WTC11 (cell line): Measurements from ENCODE around the gene FKBP1A. TPM values are rescaled to one million over a fixed set of nuclear protein-coding genes. Genes with fewer than 3 reads are reported as not detected.

Experiments used
- ATAC-seq: fragments of 200-7000 bp; cut with Tn5 transposase; 2 replicates; pipeline ENCODE4 v1.10.0; 2021; ENCODE audit warnings: mild to moderate bottlenecking, moderate library complexity
- CTCF ChIA-PET: fragments of 300-600 bp; sonication (Branson Sonifier 250); formaldehyde crosslinking; loops from one replicate; lab custom pipeline; 2021; ENCODE audit warnings: antibody characterized with exemption; lab: Charles Lee
- POLR2A ChIA-PET: fragments of 350-600 bp; sonication (Branson Sonifier 250); formaldehyde crosslinking; loops from one replicate; lab custom pipeline; 2021; ENCODE audit warnings: antibody characterized with exemption; lab: Charles Lee
- DNase-seq: peaks from one replicate; pipeline ENCODE4 v3.0.0; 2021; ENCODE audit warnings: low spot score
- H3K27ac Mint-ChIP-seq: 2 replicates; pipeline ENCODE4 v1.8.0; 2021; ENCODE audit warnings: mixed read lengths
- H3K27me3 Mint-ChIP-seq: 2 replicates; pipeline ENCODE4 v1.8.0; 2021; ENCODE audit warnings: low read depth, mild to moderate bottlenecking, moderate library complexity, mixed read lengths
- H3K36me3 Mint-ChIP-seq: 2 replicates; pipeline ENCODE4 v1.8.0; 2021; ENCODE audit warnings: mixed read lengths
- H3K4me1 Mint-ChIP-seq: 2 replicates; pipeline ENCODE4 v1.8.0; 2022; ENCODE audit warnings: mixed read lengths
- H3K4me3 Mint-ChIP-seq: 2 replicates; pipeline ENCODE4 v1.8.0; 2021; ENCODE audit warnings: mild to moderate bottlenecking, moderate library complexity, mixed read lengths
- H3K9me3 Mint-ChIP-seq: 2 replicates; pipeline ENCODE4 v1.8.0; 2021; ENCODE audit warnings: mixed read lengths
- ATF2 ChIP-seq: sonication (generic); formaldehyde crosslinking; IDR thresholded peaks from 2 replicates; pipeline ENCODE4 v1.8.1; 2022; ENCODE audit warnings: low read depth, missing genetic modification reagents, borderline replicate concordance
- CBFB ChIP-seq: sonication (generic); formaldehyde crosslinking; IDR thresholded peaks from 2 replicates; pipeline ENCODE4 v1.8.1; 2022; ENCODE audit warnings: mild to moderate bottlenecking, low read depth, missing genetic modification reagents
- E2F1 ChIP-seq: sonication (generic); formaldehyde crosslinking; IDR thresholded peaks from 2 replicates; pipeline ENCODE4 v1.8.0; 2022; ENCODE audit warnings: mild to moderate bottlenecking, missing genetic modification reagents
- ETV6 ChIP-seq: sonication (generic); formaldehyde crosslinking; IDR thresholded peaks from 2 replicates; pipeline ENCODE4 v1.8.1; 2022; ENCODE audit warnings: mild to moderate bottlenecking, missing genetic modification reagents
- FOXJ3 ChIP-seq: sonication (generic); formaldehyde crosslinking; IDR thresholded peaks from 2 replicates; pipeline ENCODE4 v1.9.0; 2021; ENCODE audit warnings: missing genetic modification reagents, mild to moderate bottlenecking, borderline replicate concordance
- FOXK1 ChIP-seq: sonication (generic); formaldehyde crosslinking; IDR thresholded peaks from 2 replicates; pipeline ENCODE4 v1.8.0; 2022; ENCODE audit warnings: mild to moderate bottlenecking, moderate library complexity, missing genetic modification reagents
- GABPB1 ChIP-seq: sonication (generic); formaldehyde crosslinking; IDR thresholded peaks from 2 replicates; pipeline ENCODE4 v1.8.1; 2023; ENCODE audit warnings: mild to moderate bottlenecking, missing genetic modification reagents
- GRHL2 ChIP-seq: fragments of 250-450 bp; sonication (Bioruptor Pico); IDR thresholded peaks from 2 replicates; pipeline ENCODE4 v1.8.0; 2022; ENCODE audit warnings: mild to moderate bottlenecking, moderate library complexity; ENCODE audit not compliant: insufficient replicate concordance, severe bottlenecking
- MAX ChIP-seq: sonication (generic); formaldehyde crosslinking; IDR thresholded peaks from 2 replicates; pipeline ENCODE4 v1.8.0; 2022; ENCODE audit warnings: mild to moderate bottlenecking, missing genetic modification reagents
- MXD4 ChIP-seq: fragments of 250-450 bp; sonication (Bioruptor Pico); IDR thresholded peaks from 2 replicates; pipeline ENCODE4 v1.8.0; 2021; ENCODE audit warnings: mild to moderate bottlenecking, moderate library complexity, borderline replicate concordance
- MYBL2 ChIP-seq: sonication (generic); formaldehyde crosslinking; IDR thresholded peaks from 2 replicates; pipeline ENCODE4 v1.8.1; 2023; ENCODE audit warnings: mild to moderate bottlenecking, moderate library complexity, missing genetic modification reagents
- RELA ChIP-seq: sonication (generic); formaldehyde crosslinking; IDR thresholded peaks from 2 replicates; pipeline ENCODE4 v1.8.1; 2022; ENCODE audit warnings: missing genetic modification reagents, mild to moderate bottlenecking, borderline replicate concordance
- RORB ChIP-seq: fragments of 250-450 bp; sonication (Bioruptor Pico); IDR thresholded peaks from 2 replicates; pipeline ENCODE4 v1.9.0; 2021; ENCODE audit warnings: mild to moderate bottlenecking
- SMAD3 ChIP-seq: sonication (generic); formaldehyde crosslinking; IDR thresholded peaks from 2 replicates; pipeline ENCODE4 v1.8.0; 2022; ENCODE audit warnings: missing genetic modification reagents, mild to moderate bottlenecking, borderline replicate concordance
- ZNF121 ChIP-seq: sonication (generic); formaldehyde crosslinking; IDR thresholded peaks from 2 replicates; pipeline ENCODE4 v1.8.0; 2023; ENCODE audit warnings: missing genetic modification reagents
- ZNF138 ChIP-seq: sonication (generic); formaldehyde crosslinking; conservative IDR thresholded peaks from 2 replicates; pipeline ENCODE4 v1.8.1; 2022; ENCODE audit warnings: mild to moderate bottlenecking, moderate library complexity, missing genetic modification reagents
- ZNF219 ChIP-seq: sonication (generic); formaldehyde crosslinking; IDR thresholded peaks from 2 replicates; pipeline ENCODE4 v1.8.0; 2023; ENCODE audit warnings: missing genetic modification reagents, mild to moderate bottlenecking, borderline replicate concordance
- ZNF512 ChIP-seq: sonication (generic); formaldehyde crosslinking; IDR thresholded peaks from 2 replicates; pipeline ENCODE4 v1.8.1; 2022; ENCODE audit warnings: missing genetic modification reagents, borderline replicate concordance
- total RNA-seq: library from RNA; stranded (reverse); gene quantifications from 3 replicates; pipeline ENCODE4 v1.2.3, GENCODE V29; 2021

Gene FKBP1A
- total RNA-seq, 1 experiment from 2014 or later = 218 TPM

- DNase-seq = no peak
- H3K4me3 Mint-ChIP-seq = no peak overlapping the region
- POLR2A ChIA-PET = no interaction called here
- H3K4me1 Mint-ChIP-seq = peaks cover 14% of the 10 kb centered on the region; the same call in 1 of the 2 replicates
- no peak overlapping the region for H3K27ac Mint-ChIP-seq
- peaks cover 16% of the 10 kb centered on the region for H3K36me3 Mint-ChIP-seq
- ATAC-seq = no peak
- CTCF ChIA-PET = no interaction called here
- H3K27me3 Mint-ChIP-seq = no peaks in the 10 kb centered on the region
- H3K9me3 Mint-ChIP-seq = no peaks in the 10 kb centered on the region
- TF ChIP-seq ZNF138 (CRISPR knock-in tag) (no peak), ZNF512 (CRISPR knock-in tag) (no peak), ZNF121 (CRISPR knock-in tag) (no peak), ETV6 (CRISPR knock-in tag) (no peak), ZNF219 (CRISPR knock-in tag) (no peak)
Observed at GRCh38 chr20:1331101-1331500, 61.8 kb downstream of the FKBP1A start.

- no peaks in the 10 kb centered on the region for H3K9me3 Mint-ChIP-seq
- ChIA-PET POLR2A (interaction anchor here (0.6 to 0.7 kb wide), 2 partner anchors 143 to 1071 kb away, joined by 3 read pairs; no protein-coding TSS in a partner anchor), CTCF (interaction anchor here (1.3 kb wide), 1 partner anchor 17 kb away, joined by 9 read pairs; no protein-coding TSS in a partner anchor)
- no peak for ATAC-seq
- H3K4me1 Mint-ChIP-seq = peaks cover 11% of the 10 kb centered on the region; the same call in 1 of the 2 replicates
- H3K27me3 Mint-ChIP-seq = no peaks in the 10 kb centered on the region
- TF ChIP-seq CBFB (CRISPR knock-in tag) (no peak), FOXJ3 (no peak), ATF2 (no peak), MAX (CRISPR knock-in tag) (no peak), RELA (CRISPR knock-in tag) (no peak), RORB (CRISPR knock-in tag) (no peak), SMAD3 (CRISPR knock-in tag) (no peak), ZNF121 (CRISPR knock-in tag) (no peak), MXD4 (CRISPR knock-in tag) (no peak), GRHL2 (CRISPR knock-in tag) (no peak), MYBL2 (CRISPR knock-in tag) (no peak), FOXK1 (CRISPR knock-in tag) (no peak)
- no peak overlapping the region for H3K4me3 Mint-ChIP-seq
- DNase-seq = no peak
- H3K36me3 Mint-ChIP-seq = peaks cover 16% of the 10 kb centered on the region
- H3K27ac Mint-ChIP-seq = no peak overlapping the region; the same call in 1 of the 2 replicates
Observed at GRCh38 chr20:1330075-1330830, 62.6 kb downstream of the FKBP1A start.

- CTCF ChIA-PET = interaction anchor here (1.1 to 1.8 kb wide), 3 partner anchors 16 to 175 kb away, joined by 3 to 9 read pairs (median 7); no protein-coding TSS in a partner anchor
- peaks cover 16% of the 10 kb centered on the region for H3K36me3 Mint-ChIP-seq
- DNase-seq = no peak
- no peaks in the 10 kb centered on the region for H3K9me3 Mint-ChIP-seq
- TF ChIP-seq E2F1 (CRISPR knock-in tag) (no peak), GABPB1 (CRISPR knock-in tag) (0 out of 2 replicates have a peak, but pooled peaks have one; percentile 15)
- peaks cover 7% of the 10 kb centered on the region; the same call in 1 of the 2 replicates for H3K4me1 Mint-ChIP-seq
- H3K4me3 Mint-ChIP-seq = no peak within 1 kb of the TSS
- no peaks in the 10 kb centered on the region; the same call in 1 of the 2 replicates for H3K27me3 Mint-ChIP-seq
- peak within 1 kb of the TSS; percentile 1; the same call in 1 of the 2 replicates for H3K27ac Mint-ChIP-seq
- ATAC-seq = no peak
- POLR2A ChIA-PET = interaction anchor here (0.6 kb wide), 1 partner anchor 38 kb away, joined by 3 read pairs; no protein-coding TSS in a partner anchor
Observed at GRCh38 chr20:1328680-1329330, 64.0 kb downstream of the FKBP1A start, which contains the start of gene SDCBP2. Gene SDCBP2, minus strand, starts transcription at chr20:1329139. Its CDS starts 8,723 bp downstream, at chr20:1320416.
